ENCODE data around the gene KIF21B.

Gene KIF21B

DNA sequence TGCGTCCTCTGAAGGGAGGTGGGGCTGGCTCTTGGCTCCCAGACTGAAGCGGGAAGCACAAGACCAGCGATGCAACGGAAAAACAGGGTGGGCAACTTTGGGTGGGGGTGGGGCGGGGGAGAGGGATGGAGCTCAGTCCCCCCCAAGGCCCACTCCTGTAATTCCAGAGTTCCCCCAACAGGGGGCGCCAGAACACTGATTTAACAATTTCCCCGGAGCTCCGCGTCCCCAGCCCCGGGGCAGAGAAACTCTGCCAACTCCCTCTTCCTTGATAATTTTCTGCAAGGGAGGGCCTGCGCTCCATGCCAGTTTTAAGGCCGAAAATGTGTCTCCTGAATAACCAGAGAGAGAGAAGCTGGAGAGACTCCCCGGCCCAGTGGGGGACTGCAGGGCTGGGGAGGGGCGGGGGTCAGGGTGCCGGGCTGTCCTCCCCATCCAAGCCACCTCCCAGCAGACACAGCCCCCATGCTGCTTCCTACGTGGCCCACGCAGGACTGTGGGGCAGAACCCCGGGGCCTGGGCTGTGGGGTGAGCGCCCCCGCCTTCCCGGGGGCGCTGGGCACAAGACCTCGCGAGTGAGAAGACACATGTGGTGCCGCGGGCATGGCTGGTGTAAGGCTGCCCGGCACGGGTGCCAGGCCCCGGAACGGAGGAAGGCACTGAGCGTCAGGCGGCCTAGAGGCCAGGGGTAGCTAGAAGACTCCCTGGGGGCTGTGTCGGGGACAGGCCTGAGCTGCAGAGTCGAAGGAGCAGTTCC, 51.4 kb downstream of the KIF21B start:
- TF ChIP-seq CTCF (IDR thresholded peaks at IDR 0.05) = peak; percentile 90

GRCh38 chr1:200971428-200971903, 52.0 kb downstream of the KIF21B start:
- no peak for TF ChIP-seq CTCF (IDR thresholded peaks at IDR 0.05)

GRCh38 chr1:200970771-200971427, 52.6 kb downstream of the KIF21B start:
- no peak for TF ChIP-seq CTCF (IDR thresholded peaks at IDR 0.05)

DNA sequence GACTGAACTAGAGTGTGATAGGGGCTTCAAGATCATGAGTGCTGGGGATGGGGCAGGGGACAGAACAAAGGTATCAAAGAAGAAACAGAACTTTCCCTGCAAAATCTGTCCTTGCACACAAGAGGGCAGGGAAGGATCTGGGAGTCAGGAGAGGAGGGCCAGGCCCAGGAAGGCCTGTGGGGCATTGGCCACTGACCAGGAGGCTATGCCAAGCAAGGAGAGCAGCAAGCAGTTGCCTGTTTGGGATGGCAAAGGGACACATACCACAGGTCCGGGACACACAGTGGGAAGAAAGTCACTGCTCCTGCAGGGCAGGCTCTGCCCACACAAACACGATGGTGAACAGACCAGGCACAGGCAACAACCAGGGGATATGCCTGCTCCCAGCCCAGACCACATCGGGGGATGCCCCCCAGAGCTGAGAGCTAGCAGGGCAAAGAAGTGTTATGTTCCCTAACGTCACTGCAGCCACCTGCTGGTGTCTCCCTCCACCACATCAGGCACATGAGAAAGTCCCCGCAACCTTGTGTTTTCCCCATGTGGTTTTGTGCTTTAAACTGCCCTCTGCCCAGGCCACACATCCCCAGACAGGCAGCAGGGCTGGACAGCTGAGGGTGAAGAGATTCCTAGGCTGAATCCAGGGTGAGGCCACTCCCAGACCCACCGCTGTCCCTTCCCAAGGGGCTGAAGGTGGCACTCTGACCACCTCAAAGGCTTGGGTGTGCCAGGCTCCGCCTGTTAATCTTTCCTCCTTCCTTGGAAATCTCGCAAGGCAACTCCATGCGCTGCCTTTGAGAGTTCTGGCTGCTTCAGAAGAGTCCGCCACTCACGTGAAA, 53.6 kb downstream of the KIF21B start:
- peak; percentile 16; the same call in 1 of the 2 replicates for TF ChIP-seq CTCF (IDR thresholded peaks at IDR 0.05)

- no peak for TF ChIP-seq CTCF (IDR thresholded peaks at IDR 0.05)
Measured at GRCh38 chr1:200968469-200969410, 54.8 kb downstream of the KIF21B start.

DNA sequence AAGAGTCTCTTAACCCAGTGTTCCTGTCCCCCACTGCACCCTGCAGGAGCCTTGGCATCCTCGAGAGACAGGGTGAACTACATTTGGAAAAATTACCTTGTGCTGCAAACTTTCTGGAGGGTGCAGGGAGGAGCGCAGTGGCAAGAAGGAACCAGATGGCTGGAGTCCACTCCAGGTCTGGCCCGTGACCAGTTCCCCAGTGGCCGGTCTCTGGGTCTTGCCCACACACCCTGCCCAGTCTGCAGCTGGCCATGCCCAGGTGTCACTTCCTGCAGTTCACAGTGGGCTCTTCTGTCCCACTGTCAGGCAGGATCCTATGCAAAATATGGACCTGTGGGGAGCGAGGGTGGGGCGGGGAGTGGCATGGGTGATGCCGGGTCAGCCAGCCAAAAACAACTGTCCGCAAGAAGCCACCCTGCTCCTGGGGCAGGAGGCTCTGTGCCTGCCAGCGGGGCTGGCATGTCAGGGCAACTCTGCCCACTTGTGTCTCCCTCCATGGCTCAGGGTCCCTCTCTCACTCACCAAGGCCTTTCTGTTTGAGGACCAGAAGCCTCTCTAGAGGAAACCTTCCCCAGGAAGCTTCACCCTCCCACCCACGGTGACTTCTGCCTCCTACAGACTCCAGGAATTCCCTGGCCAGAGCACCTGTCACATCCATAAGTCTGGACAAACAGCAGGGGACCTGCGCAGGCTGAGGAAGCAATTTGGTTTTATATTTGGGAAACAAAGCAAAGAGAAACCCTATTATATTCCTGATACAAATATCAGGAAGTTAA, 55.6 kb downstream of the KIF21B start:
- TF ChIP-seq CTCF (IDR thresholded peaks at IDR 0.05) = no peak
